K562 (cell line): ENCODE measurements around the gene CMTM4. TPM values are rescaled to one million over a fixed set of nuclear protein-coding genes. Genes with fewer than 3 reads are reported as not detected.
A peak's percentile ranks its signal among the peaks of the same experiment; 100 is the strongest.

Experiments used
- CXXC5 ChIP-seq: fragments of 250-450 bp; sonication (Bioruptor Pico); IDR thresholded peaks from 2 replicates; pipeline ENCODE4 v1.8.0; 2022; ENCODE audit warnings: inconsistent platforms, mild to moderate bottlenecking, moderate library complexity
- ETV1 ChIP-seq: fragments of 450-650 bp; conservative IDR thresholded peaks from 2 replicates; pipeline ENCODE4 v1.6.1; 2016; ENCODE audit warnings: missing genetic modification characterization, control low read depth, low read depth, missing compliant biosample characterization
- HCFC1 ChIP-seq: IDR thresholded peaks from 2 replicates; pipeline ENCODE4 v1.6.1; 2012; ENCODE audit warnings: low read depth, low read length, improper control_type of control experiment
- HDAC2 ChIP-seq: fragments of 450-650 bp; IDR thresholded peaks from 2 replicates; pipeline ENCODE4 v1.6.1; 2016; ENCODE audit warnings: mild to moderate bottlenecking
- HDAC3 ChIP-seq: fragments of 450-650 bp; IDR thresholded peaks from 2 replicates; pipeline ENCODE4 v1.6.1; 2018; ENCODE audit warnings: borderline replicate concordance, mild to moderate bottlenecking, moderate library complexity; ENCODE audit not compliant: partially characterized antibody
- HDGF ChIP-seq: fragments of 450-650 bp; IDR thresholded peaks from 2 replicates; pipeline ENCODE4 v1.6.1; 2016
- HMGXB4 ChIP-seq: sonication (generic); formaldehyde crosslinking; IDR thresholded peaks from 2 replicates; pipeline ENCODE4 v1.8.1; 2023; ENCODE audit warnings: mild to moderate bottlenecking, missing genetic modification reagents
- MYBL2 ChIP-seq, 2 experiments: fragments of 450-650 bp in 1 of 2; sonication (generic) in 1 of 2; formaldehyde crosslinking in 1 of 2; IDR thresholded peaks; 2 replicates each; pipeline versions ENCODE4 v1.6.1 to v1.8.1; 2017 to 2022; ENCODE audit warnings: borderline replicate concordance in 1 of 2, inconsistent platforms in 1 of 2, low read depth in 1 of 2, mild to moderate bottlenecking in 1 of 2, missing genetic modification reagents in 1 of 2, moderate library complexity in 1 of 2
- NFE2L1 ChIP-seq: fragments of 450-650 bp; IDR thresholded peaks from 2 replicates; pipeline ENCODE4 v1.6.1; 2016; ENCODE audit warnings: missing genetic modification characterization, low read depth, mild to moderate bottlenecking, missing compliant biosample characterization, moderate library complexity, borderline replicate concordance
- RBM22 ChIP-seq: fragments of 200-400 bp; formaldehyde crosslinking; IDR thresholded peaks from 2 replicates; pipeline ENCODE4 v1.6.1; 2018; ENCODE audit warnings: low read length, low read depth; ENCODE audit not compliant: poor library complexity, severe bottlenecking
- SMAD1 ChIP-seq: fragments of 150-350 bp; IDR thresholded peaks from 2 replicates; pipeline ENCODE4 v1.6.1; 2014; ENCODE audit warnings: low read length, low read depth; ENCODE audit not compliant: partially characterized antibody
- SMAD2 ChIP-seq: fragments of 150-350 bp; IDR thresholded peaks from 2 replicates; pipeline ENCODE4 v1.6.1; 2014; ENCODE audit warnings: low read depth, mild to moderate bottlenecking, low read length
- SMC3 ChIP-seq: conservative IDR thresholded peaks from 2 replicates; pipeline ENCODE4 v1.6.1; 2011; ENCODE audit warnings: low read depth, low read length, improper control_type of control experiment; ENCODE audit not compliant: insufficient read depth
- SNAPC5 ChIP-seq: fragments of 250-450 bp; sonication (Bioruptor Pico); IDR thresholded peaks from 2 replicates; pipeline ENCODE4 v1.8.0; 2021; ENCODE audit warnings: moderate library complexity, mild to moderate bottlenecking, inconsistent platforms
- SP1 ChIP-seq: sonication (generic); formaldehyde crosslinking; IDR thresholded peaks from 2 replicates; pipeline ENCODE4 v1.8.1; 2022; ENCODE audit warnings: mild to moderate bottlenecking, missing genetic modification reagents
- TSC22D4 ChIP-seq: fragments of 450-650 bp; IDR thresholded peaks from 2 replicates; pipeline ENCODE4 v1.6.1; 2016; ENCODE audit warnings: missing genetic modification characterization, missing biosample characterization, control low read depth
- ZBED1 ChIP-seq: IDR thresholded peaks from 2 replicates; pipeline ENCODE4 v1.6.1; 2014
- ZNF217 ChIP-seq: sonication (generic); formaldehyde crosslinking; IDR thresholded peaks from 2 replicates; pipeline ENCODE4 v1.8.0; 2022; ENCODE audit warnings: mild to moderate bottlenecking, missing genetic modification reagents
- ZNF609 ChIP-seq: sonication (generic); formaldehyde crosslinking; IDR thresholded peaks from 2 replicates; pipeline ENCODE4 v1.8.1; 2023; ENCODE audit warnings: missing genetic modification reagents, mild to moderate bottlenecking, borderline replicate concordance
- ZNF785 ChIP-seq: fragments of 250-450 bp; sonication (Bioruptor Pico); IDR thresholded peaks from 2 replicates; pipeline ENCODE4 v1.4.0; 2020; ENCODE audit warnings: mild to moderate bottlenecking
- polyA plus RNA-seq, 8 experiments: library from polyadenylated mRNA; depleted of rRNA in 4 of 8; stranded (reverse) in 5 of 8; unstranded in 3 of 8; fragments of >200 nt; fragmentation: Nextera tagmentation in 2 of 8; fragmentation: Illumina TruSeq in 1 of 8; extraction: Ambion mirVana in 2 of 8; extraction: Trizol in 1 of 8; gene quantifications; 2 replicates each; pipeline versions ENCODE4 v1.2.1 to v1.2.3, GENCODE V29; 2011 to 2014; ENCODE audit warnings: inconsistent platforms in 1 of 8, missing spikeins in 1 of 8
- total RNA-seq, 7 experiments: library from RNA; depleted of rRNA in 6 of 7; stranded (reverse); fragments of >200 nt in 6 of 7; fragmentation: Illumina TruSeq in 2 of 7; extraction: Trizol in 2 of 7; gene quantifications; 2 replicates each; pipeline versions ENCODE4 v1.2.1 to v1.2.3, GENCODE V29; 2011 to 2021; ENCODE audit warnings: low replicate concordance in 1 of 7
- TF ChIP-seq, protein P1 (sequence below): fragments of 250-450 bp; sonication (Bioruptor Pico); IDR thresholded peaks from 2 replicates; pipeline ENCODE4 v1.4.0; 2020

The CMTM4 gene
- total and polyA plus RNA-seq, 9 of the 15 experiments (the other 6 are each of a cell fraction or from before 2014, with no cell fraction given), result 2.0 to 21.3 (median 12.5) TPM

DNA sequence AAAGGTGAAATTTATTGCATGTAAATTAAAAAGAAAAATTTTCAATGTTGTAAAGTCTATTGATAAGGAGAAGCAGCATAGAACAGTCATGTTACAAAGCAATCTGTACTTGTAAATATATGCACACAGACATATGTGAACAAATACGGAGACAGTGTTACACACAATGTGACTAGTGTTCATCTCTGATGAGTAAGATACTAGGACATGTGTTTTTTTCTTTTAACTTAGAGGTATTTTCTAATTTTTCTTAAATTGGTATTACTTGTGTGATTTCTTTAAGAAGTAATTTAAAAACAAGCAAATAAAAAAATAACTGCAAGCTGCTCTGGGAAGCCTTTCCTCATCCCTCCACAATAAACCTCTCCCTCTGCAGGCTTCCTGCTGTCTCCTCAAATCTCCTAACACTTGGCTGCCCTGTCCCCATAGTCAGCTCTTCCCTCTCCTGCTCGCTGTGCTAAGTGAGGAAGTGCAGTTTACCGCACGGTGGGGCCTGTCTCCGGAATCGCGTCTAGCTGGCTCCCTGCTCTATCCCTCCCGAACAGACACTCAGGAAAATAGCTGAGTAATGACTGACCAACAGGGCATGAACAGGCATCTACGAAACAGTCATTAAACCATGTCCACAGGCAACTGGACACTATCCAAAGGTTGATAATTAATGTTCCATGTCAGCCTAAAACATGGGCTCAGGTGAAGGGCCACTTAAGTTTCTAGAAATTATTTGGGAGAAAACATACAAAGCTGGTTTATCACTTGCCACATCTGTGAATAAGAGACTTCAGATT, 35.9 kb downstream of the CMTM4 start (continued):
- TF ChIP-seq NFE2L1 (tag) (0 out of 2 replicates have a peak, but pooled peaks have one; percentile 9), SMAD2 (no peak), ZBED1 (no peak), CXXC5 (CRISPR knock-in tag) (peak; percentile 55), HMGXB4 (CRISPR knock-in tag) (no peak), SNAPC5 (no peak), HDGF (no peak), HDAC2 (peak; percentile 66; the same call in 1 of the 2 replicates), HCFC1 (no peak), ZNF785 (CRISPR knock-in tag) (no peak), TSC22D4 (tag) (no peak), ETV1 (tag) (peak; percentile 73), HDAC3 (no peak), SP1 (CRISPR knock-in tag) (no peak), ZNF217 (CRISPR knock-in tag) (no peak), SMAD1 (no peak), SMC3 (no peak), MYBL2 (IDR thresholded peaks at IDR 0.05; ENCODE audit: low read depth) (no peak), MYBL2 (CRISPR knock-in tag; IDR thresholded peaks at IDR 0.05; ENCODE audit: borderline replicate concordance) (no peak), RBM22 (no peak), ZNF609 (CRISPR knock-in tag) (no peak)
- TF ChIP-seq, protein P1, sequence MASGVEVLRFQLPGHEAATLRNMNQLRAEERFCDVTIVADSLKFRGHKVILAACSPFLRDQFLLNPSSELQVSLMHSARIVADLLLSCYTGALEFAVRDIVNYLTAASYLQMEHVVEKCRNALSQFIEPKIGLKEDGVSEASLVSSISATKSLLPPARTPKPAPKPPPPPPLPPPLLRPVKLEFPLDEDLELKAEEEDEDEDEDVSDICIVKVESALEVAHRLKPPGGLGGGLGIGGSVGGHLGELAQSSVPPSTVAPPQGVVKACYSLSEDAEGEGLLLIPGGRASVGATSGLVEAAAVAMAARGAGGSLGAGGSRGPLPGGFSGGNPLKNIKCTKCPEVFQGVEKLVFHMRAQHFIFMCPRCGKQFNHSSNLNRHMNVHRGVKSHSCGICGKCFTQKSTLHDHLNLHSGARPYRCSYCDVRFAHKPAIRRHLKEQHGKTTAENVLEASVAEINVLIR (CRISPR knock-in tag), result no peak
